GM23338 (cell line): ENCODE data around the gene MSL3. TPM values are rescaled to one million over a fixed set of nuclear protein-coding genes. Genes with fewer than 3 reads are reported as not detected.

Experiments
- ATAC-seq: fragments of 200-7000 bp; cut with Tn5 transposase; 3 replicates; pipeline ENCODE4 v1.9.1; 2020
- DNase-seq: peaks from one replicate; pipeline ENCODE4 v3.0.0-alpha.2; 2015; ENCODE audit warnings: low spot score
- H2AFZ ChIP-seq: fragments of 200-600 bp; sonication (generic); 2 replicates; pipeline ENCODE4 v1.8.0; 2016; ENCODE audit warnings: antibody characterized with exemption, mild to moderate bottlenecking, moderate library complexity
- H3F3A ChIP-seq: fragments of 200-600 bp; sonication (generic); replicated peaks from 2 replicates; pipeline ENCODE4 v1.8.0; 2017; ENCODE audit warnings: antibody characterized with exemption, mixed run types, low read depth
- H3K27ac ChIP-seq: fragments of 200-600 bp; sonication (generic); 2 replicates; pipeline ENCODE4 v1.6.1; 2016; ENCODE audit warnings: low read depth
- H3K27me3 ChIP-seq: fragments of 200-600 bp; sonication (generic); 2 replicates; pipeline ENCODE4 v1.8.0; 2016; ENCODE audit warnings: mild to moderate bottlenecking, mixed run types, moderate library complexity; ENCODE audit not compliant: insufficient read depth
- H3K36me3 ChIP-seq: fragments of 200-600 bp; sonication (generic); 2 replicates; pipeline ENCODE4 v1.8.0; 2016; ENCODE audit warnings: mild to moderate bottlenecking; ENCODE audit not compliant: insufficient read depth
- H3K4me1 ChIP-seq: fragments of 200-600 bp; sonication (generic); 2 replicates; pipeline ENCODE4 v1.8.0; 2016; ENCODE audit warnings: mild to moderate bottlenecking, moderate library complexity; ENCODE audit not compliant: insufficient read depth
- H3K4me2 ChIP-seq: fragments of 200-600 bp; sonication (generic); 2 replicates; pipeline ENCODE4 v1.7.1; 2017; ENCODE audit warnings: mixed run types
- H3K4me3 ChIP-seq: fragments of 200-600 bp; sonication (generic); 2 replicates; pipeline ENCODE4 v1.6.1; 2016; ENCODE audit warnings: mixed run types
- H3K79me2 ChIP-seq: fragments of 200-600 bp; sonication (generic); replicated peaks from 2 replicates; pipeline ENCODE4 v1.8.0; 2017; ENCODE audit warnings: mild to moderate bottlenecking; ENCODE audit not compliant: insufficient read depth
- H3K9me2 ChIP-seq: fragments of 200-600 bp; sonication (generic); 2 replicates; pipeline ENCODE4 v1.8.0; 2017; ENCODE audit not compliant: insufficient read depth
- H4K20me1 ChIP-seq: fragments of 200-600 bp; sonication (generic); replicated peaks from 2 replicates; pipeline ENCODE4 v1.8.0; 2017; ENCODE audit warnings: mild to moderate bottlenecking; ENCODE audit not compliant: insufficient read depth
- H3K27ac Mint-ChIP-seq: 2 replicates; pipeline ENCODE4 v1.8.0; 2020; ENCODE audit warnings: inconsistent platforms, mild to moderate bottlenecking, moderate library complexity, mixed read lengths
- H3K27me3 Mint-ChIP-seq: 3 replicates; pipeline ENCODE4 v1.8.0; 2022; ENCODE audit warnings: low read depth, mild to moderate bottlenecking, moderate library complexity, mixed read lengths, inconsistent platforms; ENCODE audit not compliant: insufficient read depth, poor library complexity
- H3K36me3 Mint-ChIP-seq: 3 replicates; pipeline ENCODE4 v1.8.0; 2021; ENCODE audit warnings: low read depth, mild to moderate bottlenecking, inconsistent platforms, moderate library complexity, mixed read lengths
- H3K4me1 Mint-ChIP-seq: 3 replicates; pipeline ENCODE4 v1.8.0; 2020; ENCODE audit warnings: mild to moderate bottlenecking, inconsistent platforms, mixed read lengths
- H3K4me3 Mint-ChIP-seq: 3 replicates; pipeline ENCODE4 v1.8.0; 2021; ENCODE audit warnings: moderate library complexity, mild to moderate bottlenecking, inconsistent platforms, mixed read lengths
- H3K9me3 Mint-ChIP-seq: 3 replicates; pipeline ENCODE4 v1.8.0; 2020; ENCODE audit warnings: moderate library complexity, mild to moderate bottlenecking, inconsistent platforms, mixed read lengths
- CREB1 ChIP-seq: fragments of 250-450 bp; sonication (Bioruptor Pico); IDR thresholded peaks from 2 replicates; pipeline ENCODE4 v1.5.0; 2020; ENCODE audit warnings: low read depth, mild to moderate bottlenecking, moderate library complexity
- CTCF ChIP-seq, 2 experiments: fragments of 200-600 bp in 1 of 2; sonication (generic) in 1 of 2; conservative IDR thresholded peaks; 2 replicates each; pipeline versions ENCODE4 v1.5.1 to v1.6.1; 2016 to 2017; ENCODE audit warnings: antibody characterized with exemption in 2 of 2, low read depth in 2 of 2, mild to moderate bottlenecking in 2 of 2, moderate library complexity in 1 of 2
- EZH2phosphoT487 ChIP-seq: fragments of 200-600 bp; sonication (generic); IDR thresholded peaks from one replicate; pipeline ENCODE4 v1.8.1; 2018; ENCODE audit warnings: antibody characterized with exemption; ENCODE audit not compliant: unreplicated experiment
- JUNB ChIP-seq: IDR thresholded peaks from one replicate; pipeline ENCODE4 v1.6.1; 2016; ENCODE audit warnings: antibody characterized with exemption; ENCODE audit not compliant: unreplicated experiment
- NANOG ChIP-seq: IDR thresholded peaks from 2 replicates; pipeline ENCODE4 v1.6.1; 2016; ENCODE audit warnings: antibody characterized with exemption, borderline replicate concordance
- POLR2AphosphoS5 ChIP-seq: IDR thresholded peaks from 2 replicates; pipeline ENCODE4 v1.6.1; 2016; ENCODE audit warnings: antibody characterized with exemption, low read depth
- STAT1 ChIP-seq: IDR thresholded peaks from one replicate; pipeline ENCODE4 v1.6.1; 2016; ENCODE audit warnings: antibody characterized with exemption; ENCODE audit not compliant: unreplicated experiment
- ZNF114 ChIP-seq: fragments of 250-450 bp; sonication (Bioruptor Pico); IDR thresholded peaks from 2 replicates; pipeline ENCODE4 v1.5.0; 2020; ENCODE audit warnings: mild to moderate bottlenecking, moderate library complexity
- ZNF331 ChIP-seq: fragments of 250-450 bp; sonication (Bioruptor Pico); IDR thresholded peaks from 2 replicates; pipeline ENCODE4 v1.5.0; 2020; ENCODE audit warnings: low read depth, mild to moderate bottlenecking, moderate library complexity
- ZNF462 ChIP-seq: fragments of 250-450 bp; sonication (Bioruptor Pico); IDR thresholded peaks from 2 replicates; pipeline ENCODE4 v1.5.0; 2020; ENCODE audit warnings: mild to moderate bottlenecking, moderate library complexity
- polyA plus RNA-seq: library from polyadenylated mRNA; unstranded; fragments of >200 nt; fragmentation: Nextera tagmentation; extraction: Ambion mirVana; gene quantifications from 2 replicates; pipeline ENCODE4 v1.2.1, GENCODE V29; 2016
- total RNA-seq: library from RNA; depleted of rRNA; stranded (reverse); fragments of >200 nt; shearing (Covaris generic); gene quantifications from 2 replicates; pipeline ENCODE4 v1.2.3, GENCODE V29; 2014

The MSL3 gene
- total and polyA plus RNA-seq, 2 experiments from 2014 or later = 13.9 to 18.9 TPM

DNA sequence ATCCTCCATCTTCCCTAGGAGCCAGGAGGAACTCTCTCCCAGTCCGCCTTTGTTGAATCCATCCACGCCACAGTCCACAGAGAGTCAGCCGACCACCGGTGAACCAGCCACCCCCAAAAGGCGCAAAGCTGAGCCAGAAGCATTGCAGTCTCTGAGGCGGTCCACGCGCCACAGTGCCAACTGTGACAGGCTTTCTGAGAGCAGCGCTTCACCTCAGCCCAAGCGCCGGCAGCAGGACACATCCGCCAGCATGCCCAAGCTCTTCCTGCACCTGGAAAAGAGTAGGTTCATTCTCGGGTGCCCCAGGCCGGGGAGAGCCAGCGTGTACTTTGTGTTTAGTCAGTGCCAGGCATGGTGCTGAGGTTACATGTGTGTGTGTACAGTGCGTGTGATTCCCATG, 7.4 kb downstream of the MSL3 start:
- no peaks in the 10 kb centered on the region for H3K9me2 ChIP-seq
- H3K4me2 ChIP-seq = no peak overlapping the region
- TF ChIP-seq ZNF114 (CRISPR knock-in tag) (no peak), POLR2AphosphoS5 (no peak), CREB1 (CRISPR knock-in tag) (no peak), ZNF462 (CRISPR knock-in tag) (no peak), JUNB (no peak), NANOG (no peak), EZH2phosphoT487 (no peak), CTCF (conservative IDR thresholded peaks at IDR 0.05; ENCODE audit: low read depth in 2 of 2) (no peak), ZNF331 (CRISPR knock-in tag) (no peak), STAT1 (no peak)
- no peaks in the 10 kb centered on the region for H4K20me1 ChIP-seq
- no peak overlapping the region for H3K4me3 Mint-ChIP-seq
- no peak overlapping the region for H3K27ac ChIP-seq
- H3K36me3 ChIP-seq = no peaks in the 10 kb centered on the region
- peaks cover 28% of the 10 kb centered on the region for H3K36me3 Mint-ChIP-seq
- H3K9me3 Mint-ChIP-seq = no peaks in the 10 kb centered on the region
- no peaks in the 10 kb centered on the region for H3K27me3 Mint-ChIP-seq
- no peak for ATAC-seq
- DNase-seq = no peak
- no peaks in the 10 kb centered on the region for H3F3A ChIP-seq
- H3K4me1 Mint-ChIP-seq = no peaks in the 10 kb centered on the region
- H3K79me2 ChIP-seq = no peaks in the 10 kb centered on the region
- H3K27me3 ChIP-seq = no peaks in the 10 kb centered on the region
- no peaks in the 10 kb centered on the region for H3K4me1 ChIP-seq
- no peak overlapping the region for H3K27ac Mint-ChIP-seq
- no peak overlapping the region for H2AFZ ChIP-seq
- H3K4me3 ChIP-seq = no peak overlapping the region
